ENCODE data around the gene NRDC. TPM values are rescaled to one million over a fixed set of nuclear protein-coding genes. Genes with fewer than 3 reads are reported as not detected.

The NRDC gene
- total RNA-seq, 4 donors from 2014 or later = 77.0 to 103 (median 77.6) TPM

GRCh38 chr1:51855624-51856023 lies 22.9 kb downstream of the NRDC start:
- no peak for TF ChIP-seq CTCF (IDR thresholded peaks at IDR 0.05)
- DNase-seq (ENCODE audit: low spot score) (no peak), ATAC-seq (ENCODE audit: low FRiP score) (no peak)

GRCh38 chr1:51853360-51853759 lies 25.2 kb downstream of the NRDC start:
- DNase-seq (ENCODE audit: low spot score) (no peak), ATAC-seq (ENCODE audit: low FRiP score) (no peak)
- no peak for TF ChIP-seq CTCF (IDR thresholded peaks at IDR 0.05)

GRCh38 chr1:51851882-51852396 lies 26.6 kb downstream of the NRDC start:
- ATAC-seq (ENCODE audit: low FRiP score) = no peak
- TF ChIP-seq CTCF (IDR thresholded peaks at IDR 0.05) = no peak
- DNase-seq (ENCODE audit: low spot score) = no peak

GRCh38 chr1:51850420-51851223 lies 27.9 kb downstream of the NRDC start:
- ATAC-seq (ENCODE audit: low FRiP score) = no peak
- TF ChIP-seq CTCF (IDR thresholded peaks at IDR 0.05) = no peak

GRCh38 chr1:51847294-51847920 lies 31.1 kb downstream of the NRDC start:
- TF ChIP-seq CTCF (IDR thresholded peaks at IDR 0.05) = no peak
- ATAC-seq (ENCODE audit: low FRiP score) (no peak), DNase-seq (ENCODE audit: low spot score) (no peak)

More at GRCh38 chr1:51850420-51851223, 27.9 kb downstream of the NRDC start:
- no peak for DNase-seq (ENCODE audit: low spot score)

GRCh38 chr1:51843948-51844347 lies 34.6 kb downstream of the NRDC start:
- ATAC-seq (ENCODE audit: low FRiP score) (no peak), DNase-seq (ENCODE audit: low spot score) (no peak)
- TF ChIP-seq CTCF (IDR thresholded peaks at IDR 0.05) = no peak

Measured in omental fat pad (tissue), 4 donors.